Stimulated activated naive CD8-positive, alpha-beta T cell treated with anti-CD3 and anti-CD28 coated beads, Interleukin-15, amount 100 ng/mL, for 72 hours (primary cell): ENCODE results near the gene CABLES2.
A peak's percentile ranks its signal among the peaks of the same experiment; 100 is the strongest.
"Not testable (repeated sequence)": the region's sequence is repeated elsewhere in the genome, so short reads cannot be mapped to it uniquely, and the experiment has no call there.

Experiments used
- ATAC-seq: fragments of 150-1000 bp; cut with Tn5 transposase; 2 replicates; pipeline ENCODE4 v1.10.0; 2021; ENCODE audit warnings: mild to moderate bottlenecking, moderate library complexity
- DNase-seq, 2 donors: peaks; one replicate each; pipeline ENCODE4 v3.0.0; 2021 to 2022
- H3K27ac Mint-ChIP-seq, 2 donors: one replicate each; pipeline ENCODE4 v1.8.0; 2022; ENCODE audit warnings: mild to moderate bottlenecking in 2 of 2, mixed read lengths in 2 of 2, moderate library complexity in 2 of 2
- H3K27me3 Mint-ChIP-seq: one replicate; pipeline ENCODE4 v1.8.0; 2022; ENCODE audit warnings: mixed read lengths
- H3K4me1 Mint-ChIP-seq: one replicate; pipeline ENCODE4 v1.8.0; 2022; ENCODE audit warnings: mild to moderate bottlenecking, mixed read lengths
- H3K4me3 Mint-ChIP-seq, 2 donors: one replicate each; pipeline ENCODE4 v1.8.0; 2022; ENCODE audit warnings: mild to moderate bottlenecking in 2 of 2, mixed read lengths in 2 of 2, moderate library complexity in 1 of 2
- H3K9me3 Mint-ChIP-seq, 2 donors: one replicate each; pipeline ENCODE4 v1.8.0; 2022; ENCODE audit warnings: mixed read lengths in 2 of 2

The CABLES2 gene

GRCh38 chr20:62382306-62383198 lies 24.5 kb downstream of the CABLES2 start:
- no peaks in the 10 kb centered on the region for H3K27me3 Mint-ChIP-seq
- DNase-seq (peak; percentile 68 to 77), ATAC-seq (peak; percentile 74)
- H3K4me1 Mint-ChIP-seq = peaks cover 41% of the 10 kb centered on the region
- H3K4me3 Mint-ChIP-seq = no peak overlapping the region
- no peak overlapping the region for H3K27ac Mint-ChIP-seq
- H3K9me3 Mint-ChIP-seq = peaks cover 7 to 9% of the 10 kb centered on the region in 2 donors

GRCh38 chr20:62381842-62382241 lies 25.2 kb downstream of the CABLES2 start:
- Mint-ChIP-seq H3K27me3 (no peaks in the 10 kb centered on the region), H3K9me3 (peaks cover 7 to 9% of the 10 kb centered on the region in 2 donors), H3K4me3 (no peak overlapping the region), H3K27ac (no peak overlapping the region), H3K4me1 (peaks cover 38% of the 10 kb centered on the region)
- ATAC-seq (no peak), DNase-seq (no peak)

GRCh38 chr20:62381202-62381797 lies 25.8 kb downstream of the CABLES2 start:
- no peak overlapping the region for H3K27ac Mint-ChIP-seq
- H3K4me1 Mint-ChIP-seq = peaks cover 37% of the 10 kb centered on the region
- DNase-seq = no peak
- peaks cover 7 to 9% of the 10 kb centered on the region in 2 donors for H3K9me3 Mint-ChIP-seq
- H3K27me3 Mint-ChIP-seq = no peaks in the 10 kb centered on the region
- H3K4me3 Mint-ChIP-seq = no peak overlapping the region
- ATAC-seq = no peak

GRCh38 chr20:62378215-62378614 lies 28.9 kb downstream of the CABLES2 start:
- Mint-ChIP-seq H3K4me3 (no peak overlapping the region), H3K4me1 (peaks cover 11% of the 10 kb centered on the region), H3K27ac (no peak overlapping the region), H3K9me3 (peaks cover 7 to 9% of the 10 kb centered on the region in 2 donors), H3K27me3 (no peaks in the 10 kb centered on the region)
- DNase-seq = no peak
- no peak for ATAC-seq

- H3K4me3 Mint-ChIP-seq = no peak overlapping the region
- no peak for DNase-seq
- H3K27ac Mint-ChIP-seq = no peak overlapping the region
- H3K4me1 Mint-ChIP-seq = peaks cover 8% of the 10 kb centered on the region
- no peak for ATAC-seq
- H3K27me3 Mint-ChIP-seq = no peaks in the 10 kb centered on the region
- peaks cover 7 to 9% of the 10 kb centered on the region in 2 donors for H3K9me3 Mint-ChIP-seq
These were observed 29.4 kb downstream of the CABLES2 start for GRCh38 chr20:62377615-62378178.

GRCh38 chr20:62377064-62377461 lies 30.0 kb downstream of the CABLES2 start:
- Mint-ChIP-seq H3K4me1 (peaks cover 5% of the 10 kb centered on the region), H3K9me3 (peaks cover 5 to 6% of the 10 kb centered on the region in 2 donors), H3K27me3 (no peaks in the 10 kb centered on the region), H3K4me3 (no peak overlapping the region), H3K27ac (peak overlapping the region; percentile 4 to 81)
- no peak for ATAC-seq
- no peak for DNase-seq

GRCh38 chr20:62376112-62377063 lies 30.7 kb downstream of the CABLES2 start:
- no peaks in the 10 kb centered on the region for H3K9me3 Mint-ChIP-seq
- no peaks in the 10 kb centered on the region for H3K27me3 Mint-ChIP-seq
- DNase-seq (no peak), ATAC-seq (no peak)
- H3K4me1 Mint-ChIP-seq = peaks cover 5% of the 10 kb centered on the region
- H3K4me3 Mint-ChIP-seq = no peak overlapping the region
- H3K27ac Mint-ChIP-seq = peak overlapping the region in 1 of 2 donors; percentile 4

- Mint-ChIP-seq H3K4me3 (no peak overlapping the region), H3K9me3 (no peaks in the 10 kb centered on the region), H3K4me1 (peaks cover 6% of the 10 kb centered on the region), H3K27ac (peak overlapping the region in 1 of 2 donors; percentile 12), H3K27me3 (peaks cover 3% of the 10 kb centered on the region)
- no peak for ATAC-seq
- DNase-seq = no peak
These were observed 32.5 kb downstream of the CABLES2 start for GRCh38 chr20:62374331-62375152.

- Mint-ChIP-seq H3K27me3 (peaks cover 12% of the 10 kb centered on the region), H3K27ac (peak overlapping the region in 1 of 2 donors; percentile 12), H3K4me1 (peaks cover 13% of the 10 kb centered on the region)
- not testable (repeated sequence) for ATAC-seq, DNase-seq, H3K4me3 Mint-ChIP-seq, H3K9me3 Mint-ChIP-seq
These were observed 33.4 kb downstream of the CABLES2 start for GRCh38 chr20:62373631-62374179.

GRCh38 chr20:62372042-62372993 lies 34.8 kb downstream of the CABLES2 start:
- no peak for ATAC-seq
- H3K4me1 Mint-ChIP-seq = peaks cover 26% of the 10 kb centered on the region
- no peak overlapping the region for H3K27ac Mint-ChIP-seq
- no peak for DNase-seq
- H3K27me3 Mint-ChIP-seq = peaks cover 26% of the 10 kb centered on the region
- no peak overlapping the region for H3K4me3 Mint-ChIP-seq
- H3K9me3 Mint-ChIP-seq = no peaks in the 10 kb centered on the region

GRCh38 chr20:62371588-62372041 lies 35.5 kb downstream of the CABLES2 start:
- H3K4me1 Mint-ChIP-seq = peaks cover 26% of the 10 kb centered on the region
- H3K9me3 Mint-ChIP-seq = no peaks in the 10 kb centered on the region
- peaks cover 27% of the 10 kb centered on the region for H3K27me3 Mint-ChIP-seq
- no peak overlapping the region for H3K27ac Mint-ChIP-seq
- DNase-seq = no peak
- no peak overlapping the region for H3K4me3 Mint-ChIP-seq
- no peak for ATAC-seq

GRCh38 chr20:62370807-62371587 lies 36.1 kb downstream of the CABLES2 start:
- Mint-ChIP-seq H3K27ac (no peak overlapping the region), H3K4me1 (peaks cover 26% of the 10 kb centered on the region), H3K9me3 (no peaks in the 10 kb centered on the region), H3K4me3 (no peak overlapping the region), H3K27me3 (peaks cover 29% of the 10 kb centered on the region)
- ATAC-seq (no peak), DNase-seq (no peak)
